Right ventricle myocardium inferior (tissue), 1 donor: Measurements from ENCODE around the gene AP3S1. TPM values are rescaled to one million over a fixed set of nuclear protein-coding genes. Genes with fewer than 3 reads are reported as not detected.
"Not testable (repeated sequence)": the region's sequence is repeated elsewhere in the genome, so short reads cannot be mapped to it uniquely, and the experiment has no call there.

Source experiments
- ATAC-seq: fragments of 200-7000 bp; cut with Tn5 transposase; one replicate; pipeline ENCODE4 v1.9.1; 2020; ENCODE audit warnings: mild to moderate bottlenecking, moderate library complexity
- DNase-seq: peaks from one replicate; pipeline ENCODE4 v3.0.0; 2021; ENCODE audit errors: missing footprints
- intact Hi-C: fragments of 100-400 bp; cut with DNase I; formaldehyde crosslinking; loops from one replicate; pipeline ENCODE4 v1.11.0; 2022
- total RNA-seq: library from RNA; stranded (reverse); fragmentation: NEBNext Ultra II Directional; extraction: Animal tissue kit (Norgen Biotek cat#: 25700); gene quantifications from one replicate; pipeline ENCODE4 v1.2.1, GENCODE V29; 2021
- donor health status: DM: no; HTN: yes; CAD: no; lungs with severe emphysema.

The AP3S1 gene
- total RNA-seq, 1 donor from 2014 or later, result 61.9 TPM

- intact Hi-C loops, ATAC-seq, DNase-seq: not testable (repeated sequence)
Observed at GRCh38 chr5:115913623-115914400, 72.1 kb downstream of the AP3S1 start.

DNA sequence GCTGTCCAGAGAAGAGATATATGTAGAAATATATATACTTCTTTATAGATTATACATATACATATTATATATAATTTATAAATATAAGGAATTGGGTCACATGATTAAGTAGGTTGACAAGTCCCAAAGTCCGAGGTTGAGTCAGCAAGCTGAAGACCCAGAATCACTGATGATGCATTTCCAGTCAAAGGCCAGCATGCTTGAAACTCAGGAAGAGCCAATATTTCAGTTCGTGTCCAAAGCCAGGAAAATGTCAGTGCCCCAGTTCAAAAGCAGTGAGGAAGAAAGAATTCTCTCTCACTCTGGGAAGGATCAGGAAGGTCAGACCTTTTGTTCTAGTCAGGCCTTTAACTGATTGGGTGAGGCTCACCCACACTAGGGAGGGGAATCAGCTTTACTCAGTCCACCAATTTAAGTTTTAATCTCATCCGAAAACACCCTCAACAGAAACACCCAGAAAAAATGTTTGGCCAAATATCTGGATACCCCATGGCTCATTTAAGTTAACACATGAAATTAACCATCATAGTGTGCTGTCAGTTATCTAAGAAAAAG, 78.5 kb downstream of the AP3S1 start:
- ATAC-seq (no peak), DNase-seq (no peak)
- intact Hi-C loops, result no loop called here

- ATAC-seq, intact Hi-C loops, DNase-seq: not testable (repeated sequence)
Observed at GRCh38 chr5:115928578-115929407, 87.1 kb downstream of the AP3S1 start.

DNA sequence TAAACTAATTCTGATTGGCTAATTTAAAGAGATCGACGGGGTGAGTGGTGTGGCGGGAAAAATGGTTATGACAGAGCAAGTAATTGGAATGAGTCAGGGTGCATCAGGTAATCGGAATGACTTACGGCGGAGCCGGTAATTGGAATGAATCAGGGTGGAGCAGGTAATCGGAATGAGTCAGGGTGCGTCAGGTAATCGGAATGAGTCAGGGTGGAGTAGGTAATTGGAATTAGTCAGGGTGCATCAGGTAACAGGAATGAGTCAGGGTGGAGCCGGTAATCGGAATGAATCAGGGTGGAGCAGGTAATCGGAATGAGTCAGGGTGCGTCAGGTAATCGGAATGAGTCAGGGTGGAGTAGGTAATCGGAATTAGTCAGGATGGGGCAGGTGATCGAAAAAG, 88.4 kb downstream of the AP3S1 start:
- not testable (repeated sequence) for ATAC-seq

GRCh38 chr5:115930630-115931337, 89.0 kb downstream of the AP3S1 start:
- DNase-seq, result no peak
- intact Hi-C loops, result no loop called here
- ATAC-seq, result no peak

More for the DNA sequence above, 88.4 kb downstream of the AP3S1 start:
- intact Hi-C loops, DNase-seq: not testable (repeated sequence)

GRCh38 chr5:115932991-115933390, 91.3 kb downstream of the AP3S1 start:
- ATAC-seq (no peak), DNase-seq (no peak)
- intact Hi-C loops, result no loop called here

- intact Hi-C loops, result no loop called here
- DNase-seq (no peak), ATAC-seq (no peak)
Observed at GRCh38 chr5:115934388-115934974, 92.7 kb downstream of the AP3S1 start.

DNA sequence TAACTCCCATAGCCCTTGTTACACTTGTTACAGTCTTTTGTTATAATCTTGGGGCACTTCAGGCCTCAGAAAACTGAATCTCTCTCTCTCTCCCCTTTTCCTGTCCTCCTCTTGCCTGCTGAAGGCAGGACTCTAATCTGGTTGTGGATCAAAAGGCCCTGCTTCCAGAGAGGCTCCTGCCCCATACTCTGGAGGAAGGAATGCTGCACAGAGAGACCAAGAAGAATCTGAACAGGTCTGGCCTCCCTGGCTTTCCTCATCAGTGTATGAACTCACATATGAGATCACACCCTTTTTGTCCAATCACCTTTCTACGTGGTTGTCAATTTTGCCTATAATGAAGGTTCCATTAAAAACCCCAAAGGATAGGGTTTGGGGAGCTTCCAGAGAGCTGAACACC, 94.3 kb downstream of the AP3S1 start:
- DNase-seq, result no peak
- no peak for ATAC-seq
- intact Hi-C loops, result no loop called here

- intact Hi-C loops, result no loop called here
- DNase-seq (no peak), ATAC-seq (no peak)
Observed at GRCh38 chr5:115939059-115939458, 97.3 kb downstream of the AP3S1 start.

- DNase-seq, result no peak
- intact Hi-C loops, result no loop called here
- ATAC-seq, result peak; percentile 94
Observed at GRCh38 chr5:115940080-115940810, 98.5 kb downstream of the AP3S1 start.

GRCh38 chr5:115941051-115941675, 99.4 kb downstream of the AP3S1 start:
- DNase-seq (no peak), ATAC-seq (no peak)

GRCh38 chr5:115944501-115944900, 102.8 kb downstream of the AP3S1 start:
- intact Hi-C loops, result no loop called here
- no peak for DNase-seq
- no peak for ATAC-seq

More at GRCh38 chr5:115941051-115941675, 99.4 kb downstream of the AP3S1 start:
- intact Hi-C loops, result no loop called here

- ATAC-seq, result no peak
- intact Hi-C loops, result no loop called here
Observed at GRCh38 chr5:115946655-115947054, 104.9 kb downstream of the AP3S1 start.

DNA sequence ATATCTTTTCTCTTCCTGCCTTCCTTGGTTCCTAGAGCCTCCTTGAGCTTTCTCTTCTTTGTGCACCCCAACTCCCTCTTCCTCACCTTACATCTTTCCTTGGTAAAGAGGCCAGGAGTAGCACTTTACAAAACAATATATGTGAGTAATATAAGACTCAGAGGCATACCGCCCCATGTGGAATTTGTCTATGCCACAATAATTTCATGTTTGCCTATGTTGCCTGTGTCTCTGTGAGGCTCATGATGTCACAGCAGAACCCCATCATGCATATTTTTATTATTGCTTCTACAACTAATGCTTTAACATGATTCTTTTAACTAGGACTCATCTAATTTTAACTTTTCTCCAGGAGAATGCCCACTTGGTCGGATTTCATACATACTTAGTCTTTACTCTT, 105.5 kb downstream of the AP3S1 start:
- intact Hi-C loops, result no loop called here

More at GRCh38 chr5:115946655-115947054, 104.9 kb downstream of the AP3S1 start:
- no peak for DNase-seq

DNA sequence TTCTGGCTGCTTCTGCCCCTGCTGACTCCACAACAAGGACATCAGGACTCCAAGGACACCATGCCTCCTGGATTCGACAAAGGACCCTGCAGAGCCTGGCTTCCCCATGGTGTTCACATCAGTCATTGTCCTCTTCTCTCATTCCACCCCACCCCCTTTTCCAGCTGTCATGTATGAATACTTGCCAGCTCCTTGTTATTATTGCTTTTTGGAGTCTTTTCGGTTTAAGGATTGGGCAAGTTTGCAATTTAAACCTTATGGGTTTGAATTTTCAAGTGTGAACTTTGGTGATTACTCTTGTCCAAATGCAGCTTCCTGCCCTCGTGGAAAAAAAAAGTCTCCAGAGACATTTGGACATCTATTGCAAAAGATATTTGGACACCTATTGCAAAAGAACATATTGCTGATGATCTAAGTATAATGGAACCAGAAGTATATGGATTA, 106.4 kb downstream of the AP3S1 start:
- no peak for DNase-seq
- intact Hi-C loops, result no loop called here
- peak; percentile 86 for ATAC-seq

More for the DNA sequence above, 105.5 kb downstream of the AP3S1 start:
- DNase-seq (no peak), ATAC-seq (no peak)

GRCh38 chr5:115949096-115949495, 107.4 kb downstream of the AP3S1 start:
- DNase-seq (no peak), ATAC-seq (no peak)
- intact Hi-C loops, result no loop called here

DNA sequence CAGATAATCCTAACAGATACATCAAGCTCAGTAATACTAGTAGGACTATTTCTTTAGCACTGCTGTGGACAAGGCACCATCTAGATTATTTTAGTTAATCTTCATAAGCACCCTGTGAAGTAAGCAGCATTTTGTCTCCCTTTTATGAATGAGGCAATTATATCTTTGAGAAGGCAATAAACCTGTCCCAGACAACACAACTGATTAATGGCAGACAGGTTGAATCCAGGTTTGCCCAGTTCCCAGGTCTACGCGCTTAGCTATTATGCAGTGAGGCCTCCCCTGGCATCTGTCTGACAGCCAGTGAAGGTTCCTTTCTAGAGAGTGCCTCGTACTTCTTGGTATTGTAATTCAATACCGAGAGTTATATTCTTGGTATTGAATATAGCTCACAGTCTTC, 110.9 kb downstream of the AP3S1 start:
- ATAC-seq, result no peak
- intact Hi-C loops, result no loop called here
- DNase-seq, result no peak
